Brain microvascular endothelial cell (primary cell): ENCODE data around the gene TBKBP1.
A peak's percentile ranks its signal among the peaks of the same experiment; 100 is the strongest.

Experiments used
- DNase-seq: peaks from one replicate; pipeline ENCODE4 v3.0.0-alpha.2; 2020
- H3K27ac ChIP-seq: fragments of 250-450 bp; sonication (Bioruptor Pico); 2 replicates; pipeline ENCODE4 v1.5.1; 2020; ENCODE audit warnings: mild to moderate bottlenecking, moderate library complexity
- H3K27me3 ChIP-seq: fragments of 250-450 bp; sonication (Bioruptor Pico); replicated peaks from 2 replicates; pipeline ENCODE4 v1.5.1; 2020; ENCODE audit warnings: mild to moderate bottlenecking
- H3K36me3 ChIP-seq: fragments of 250-450 bp; sonication (Bioruptor Pico); replicated peaks from 2 replicates; pipeline ENCODE4 v1.5.1; 2020; ENCODE audit warnings: mild to moderate bottlenecking
- H3K4me3 ChIP-seq: 2 replicates; pipeline ENCODE4 v1.5.1; 2011; ENCODE audit warnings: low read depth, mild to moderate bottlenecking, control low read depth, low read length, moderate library complexity
- CTCF ChIP-seq: IDR thresholded peaks from 2 replicates; pipeline ENCODE4 v1.5.1; 2011; ENCODE audit warnings: low read depth, mild to moderate bottlenecking, moderate library complexity, low read length, control low read depth, inconsistent platforms; ENCODE audit errors: missing control alignments
- in situ Hi-C: cut with HindIII; loops from 2 replicates; pipeline ENCODE4 v1.10.0; 2017; ENCODE audit warnings: low sequenced_read_pairs, low pct_ligation_motif_present

TBKBP1 gene

GRCh38 chr17:47693731-47694580, at the start of gene TBKBP1:
TSS of gene TBKBP1 (plus strand) at chr17:47694161. CDS start at chr17:47696113, 1,952 bp downstream.
- H3K27ac ChIP-seq: no peak within 1 kb of the TSS
- peak within 1 kb of the TSS; percentile 53 for H3K4me3 ChIP-seq
- in situ Hi-C loops: no loop called here
- TF ChIP-seq CTCF: no peak
- no peak for DNase-seq
- no peaks in the 10 kb centered on the region for H3K27me3 ChIP-seq
- no peaks in the 10 kb centered on the region for H3K36me3 ChIP-seq

DNA sequence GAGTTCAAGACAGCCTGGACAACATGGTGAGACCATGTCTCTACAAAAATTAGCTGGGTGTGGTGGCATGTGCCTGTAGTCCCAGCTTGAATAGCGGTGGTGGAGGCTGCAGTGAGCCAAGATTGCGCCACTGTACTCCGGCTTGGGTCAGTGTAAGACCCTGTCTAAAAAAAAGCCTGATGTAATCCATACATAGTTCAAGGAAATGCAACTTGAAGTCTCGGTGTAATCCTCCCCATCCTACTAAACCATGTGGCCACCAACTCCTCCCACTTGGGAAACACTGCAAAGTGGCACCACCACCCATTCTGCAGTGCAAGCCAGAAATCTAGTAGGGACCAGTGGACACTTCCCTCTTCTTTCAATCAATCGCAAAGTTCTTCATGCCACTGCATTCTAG, 49.6 kb upstream of the TBKBP1 start:
- DNase-seq: no peak
- no peak for TF ChIP-seq CTCF
- Histone ChIP-seq H3K27me3 (no peaks in the 10 kb centered on the region), H3K36me3 (no peaks in the 10 kb centered on the region), H3K27ac (no peak overlapping the region), H3K4me3 (no peak overlapping the region)
- in situ Hi-C loops: no loop called here

DNA sequence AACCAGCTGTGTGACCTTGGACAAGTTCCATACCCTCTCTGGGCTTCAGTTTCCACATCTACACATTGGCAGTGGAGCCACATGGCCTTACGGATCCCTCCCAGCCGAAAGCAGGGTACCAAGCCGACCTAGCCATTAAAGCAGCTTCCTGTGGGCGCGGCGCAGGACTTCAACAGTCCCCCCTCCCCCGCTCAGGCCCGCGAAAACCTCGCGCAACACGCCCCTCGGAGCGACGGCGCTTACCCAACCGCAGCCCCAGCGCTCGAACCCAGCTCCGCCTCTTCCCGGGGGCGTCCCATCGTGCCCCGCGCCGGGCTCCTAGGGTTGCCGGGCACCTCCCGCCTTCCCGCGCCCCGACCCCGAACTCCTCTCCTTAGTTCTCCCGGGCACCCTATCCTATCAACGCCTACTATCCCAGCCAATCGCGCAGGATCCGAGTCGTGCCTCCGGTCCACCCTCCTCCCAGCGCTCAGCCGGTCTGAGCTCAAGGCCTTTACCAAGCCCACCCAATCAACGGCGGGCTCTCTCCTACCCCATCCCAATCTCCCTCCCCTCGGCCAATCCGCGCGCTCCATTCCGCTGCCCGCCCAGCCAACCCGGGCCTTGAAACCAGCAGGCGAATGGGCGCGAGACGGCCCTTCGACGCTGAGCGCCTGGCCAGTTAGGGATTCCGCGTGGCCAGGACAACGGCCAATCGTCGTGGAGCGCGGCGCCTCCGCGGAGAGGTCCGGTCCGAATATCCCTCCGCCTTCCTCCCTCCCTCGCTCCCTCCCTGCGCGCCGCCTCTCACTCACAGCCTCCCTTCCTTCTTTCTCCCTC, 44.6 kb upstream of the TBKBP1 start, which contains the start of gene KPNB1:
Gene KPNB1 (plus strand): TSS at position 767 of the 819 bp plus-strand sequence. CDS start 326 bp downstream, outside the sequence.
- no peak for TF ChIP-seq CTCF
- Histone ChIP-seq H3K27ac (peak within 1 kb of the TSS; percentile 55), H3K4me3 (peak within 1 kb of the TSS; percentile 84), H3K36me3 (peaks cover 18% of the 10 kb centered on the region), H3K27me3 (no peaks in the 10 kb centered on the region)
- in situ Hi-C loops: no loop called here
- DNase-seq: peak; percentile 100

DNA sequence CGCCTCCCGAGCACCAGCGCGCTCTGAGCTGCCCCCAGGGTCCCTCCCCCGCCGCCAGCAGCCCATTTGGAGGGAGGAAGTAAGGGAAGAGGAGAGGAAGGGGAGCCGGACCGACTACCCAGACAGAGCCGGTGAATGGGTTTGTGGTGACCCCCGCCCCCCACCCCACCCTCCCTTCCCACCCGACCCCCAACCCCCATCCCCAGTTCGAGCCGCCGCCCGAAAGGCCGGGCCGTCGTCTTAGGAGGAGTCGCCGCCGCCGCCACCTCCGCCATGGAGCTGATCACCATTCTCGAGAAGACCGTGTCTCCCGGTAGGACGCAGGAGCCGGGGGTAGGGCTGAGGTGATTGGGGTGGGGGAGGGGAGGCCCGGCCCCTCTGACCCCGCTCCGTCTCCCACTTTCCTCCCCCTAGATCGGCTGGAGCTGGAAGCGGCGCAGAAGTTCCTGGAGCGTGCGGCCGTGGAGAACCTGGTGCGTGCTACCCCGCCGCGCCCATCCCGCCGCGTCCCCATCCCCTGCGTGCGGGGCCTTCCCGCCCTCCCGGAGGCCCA, 43.9 kb upstream of the TBKBP1 start:
- in situ Hi-C loops: no loop called here
- no peak for TF ChIP-seq CTCF
- no peak for DNase-seq
- H3K27me3 ChIP-seq: no peaks in the 10 kb centered on the region
- H3K27ac ChIP-seq: peak overlapping the region; percentile 55
- H3K36me3 ChIP-seq: peaks cover 25% of the 10 kb centered on the region
- H3K4me3 ChIP-seq: peak overlapping the region; percentile 84

- Histone ChIP-seq H3K4me3 (peak overlapping the region; percentile 84), H3K27ac (peak overlapping the region; percentile 38), H3K27me3 (no peaks in the 10 kb centered on the region), H3K36me3 (peaks cover 32% of the 10 kb centered on the region)
- peak; percentile 90 for DNase-seq
- TF ChIP-seq CTCF: no peak
- in situ Hi-C loops: no loop called here
These were observed 43.1 kb upstream of the TBKBP1 start for GRCh38 chr17:47650525-47651522.
